ENCODE data around the gene RPIA.

Gene RPIA

GRCh38 chr2:88687384-88687783 lies 4.1 kb upstream of the RPIA start:
- no peak for TF ChIP-seq CTCF (conservative IDR thresholded peaks at IDR 0.05)
- H3K27ac ChIP-seq = no peak overlapping the region

- H3K27ac ChIP-seq = peak overlapping the region; percentile 64
Observed at GRCh38 chr2:88690591-88691338, 708 bp upstream of the RPIA start.

GRCh38 chr2:88692187-88692586 lies 714 bp downstream of the RPIA start:
- TF ChIP-seq CTCF (conservative IDR thresholded peaks at IDR 0.05) = no peak
- peak overlapping the region; percentile 64 for H3K27ac ChIP-seq

More at GRCh38 chr2:88690591-88691338, 708 bp upstream of the RPIA start:
- no peak for TF ChIP-seq CTCF (conservative IDR thresholded peaks at IDR 0.05)

- TF ChIP-seq CTCF (conservative IDR thresholded peaks at IDR 0.05) = no peak
- no peak overlapping the region for H3K27ac ChIP-seq
Observed at GRCh38 chr2:88693911-88694414, 2.5 kb downstream of the RPIA start.

GRCh38 chr2:88696611-88697010 lies 5.1 kb downstream of the RPIA start:
- H3K27ac ChIP-seq = no peak overlapping the region
- TF ChIP-seq CTCF (conservative IDR thresholded peaks at IDR 0.05) = no peak

GRCh38 chr2:88697370-88698026 lies 6.0 kb downstream of the RPIA start:
- H3K27ac ChIP-seq = peak overlapping the region; percentile 49; the same call in 1 of the 2 replicates
- TF ChIP-seq CTCF (conservative IDR thresholded peaks at IDR 0.05) = no peak

- TF ChIP-seq CTCF (conservative IDR thresholded peaks at IDR 0.05) = no peak
Observed at GRCh38 chr2:88698027-88698413, 6.5 kb downstream of the RPIA start.

More at GRCh38 chr2:88698027-88698413, 6.5 kb downstream of the RPIA start:
- peak overlapping the region; percentile 49; the same call in 1 of the 2 replicates for H3K27ac ChIP-seq

Measured in VCaP (cell line).